ENCODE measurements around the gene RPL32.

The RPL32 gene

DNA sequence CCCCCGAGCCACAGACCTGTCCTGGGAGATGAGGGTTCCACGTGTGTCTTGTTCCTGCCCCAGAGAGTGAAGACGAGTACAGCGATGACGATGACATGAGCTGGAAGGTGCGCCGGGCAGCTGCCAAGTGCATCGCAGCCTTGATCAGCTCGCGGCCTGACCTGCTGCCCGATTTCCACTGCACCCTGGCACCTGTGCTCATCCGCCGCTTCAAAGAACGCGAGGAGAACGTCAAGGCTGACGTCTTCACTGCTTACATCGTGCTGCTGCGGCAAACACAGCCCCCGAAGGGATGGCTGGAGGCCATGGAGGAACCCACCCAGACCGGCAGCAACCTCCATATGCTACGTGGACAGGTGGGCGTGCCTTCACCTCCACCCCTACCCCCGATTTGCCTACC is 26.3 kb downstream of the RPL32 start:
- DNase-seq (ENCODE audit: low read depth): no peak
- H3K4me3 ChIP-seq (ENCODE audit: low read depth, low read length): no peak overlapping the region

- DNase-seq (ENCODE audit: low read depth): no peak
- no peak overlapping the region for H3K4me3 ChIP-seq (ENCODE audit: low read depth, low read length)
These were observed 27.4 kb downstream of the RPL32 start for GRCh38 chr3:12813967-12814366.

DNA sequence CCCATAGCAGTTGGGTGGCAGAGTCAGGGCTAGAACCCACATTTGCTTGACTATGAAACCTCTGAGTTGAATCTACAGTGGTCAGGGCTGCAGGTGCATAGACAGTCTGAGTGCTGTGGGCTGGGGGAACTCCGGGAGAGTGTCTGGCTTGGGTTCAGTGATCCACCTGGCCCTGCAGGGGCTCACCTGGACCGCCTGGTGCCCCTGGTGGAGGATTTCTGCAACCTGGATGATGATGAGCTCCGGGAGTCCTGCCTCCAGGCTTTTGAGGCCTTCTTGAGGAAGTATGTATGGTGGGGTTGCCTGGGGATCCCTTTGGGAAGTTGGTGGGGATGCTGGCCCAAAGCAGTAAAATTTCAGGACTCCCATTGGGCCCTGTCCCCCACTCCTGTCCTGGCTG is 28.6 kb downstream of the RPL32 start:
- no peak overlapping the region for H3K4me3 ChIP-seq (ENCODE audit: low read depth, low read length)
- DNase-seq (ENCODE audit: low read depth): no peak

DNA sequence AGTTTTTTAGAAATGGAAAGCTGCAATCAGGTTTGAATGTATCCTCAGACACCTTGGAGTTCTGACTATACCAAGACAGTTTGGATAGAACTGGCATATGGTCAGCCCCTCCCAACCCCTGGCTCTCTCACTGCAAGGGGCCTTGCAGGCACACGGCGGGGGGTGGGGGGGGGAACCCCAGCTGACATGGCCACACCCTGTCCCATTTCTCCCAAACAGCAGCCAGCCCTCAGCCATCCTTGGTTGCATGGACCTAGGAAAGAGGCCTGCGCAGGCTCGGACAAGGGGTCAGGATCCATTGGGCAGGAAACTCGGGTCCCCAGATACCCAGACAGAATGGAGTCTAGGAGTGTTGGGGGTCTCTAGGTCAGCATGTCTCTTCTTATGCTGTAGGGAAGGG is 30.4 kb downstream of the RPL32 start:
- H3K4me3 ChIP-seq (ENCODE audit: low read depth, low read length): no peak overlapping the region
- DNase-seq (ENCODE audit: low read depth): no peak

GRCh38 chr3:12810013-12810780 is 31.2 kb downstream of the RPL32 start:
- peak; percentile 69 for DNase-seq (ENCODE audit: low read depth)
- peak overlapping the region; percentile 54 for H3K4me3 ChIP-seq (ENCODE audit: low read depth, low read length)

DNA sequence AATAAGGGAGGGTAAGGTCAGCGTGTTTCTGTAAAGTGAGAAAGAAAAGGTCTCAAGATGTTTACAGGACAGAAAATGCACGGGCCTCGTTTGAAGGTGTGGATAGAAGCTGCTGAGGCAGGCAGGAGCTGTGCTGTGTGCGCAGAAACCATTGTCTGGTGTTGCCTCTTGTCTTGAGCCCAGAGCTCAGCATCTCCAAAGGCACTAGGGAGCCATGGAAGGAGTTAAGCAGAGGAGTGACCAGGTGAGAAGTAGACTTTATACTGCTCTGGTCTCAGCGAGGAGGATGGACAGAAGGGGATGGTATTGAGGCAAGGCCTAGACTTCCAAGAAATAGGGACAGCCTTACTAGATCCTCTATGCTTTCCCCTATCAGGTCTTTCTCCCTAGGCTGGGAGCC is 31.9 kb downstream of the RPL32 start:
- peak overlapping the region; percentile 54 for H3K4me3 ChIP-seq (ENCODE audit: low read depth, low read length)
- no peak for DNase-seq (ENCODE audit: low read depth)

DNA sequence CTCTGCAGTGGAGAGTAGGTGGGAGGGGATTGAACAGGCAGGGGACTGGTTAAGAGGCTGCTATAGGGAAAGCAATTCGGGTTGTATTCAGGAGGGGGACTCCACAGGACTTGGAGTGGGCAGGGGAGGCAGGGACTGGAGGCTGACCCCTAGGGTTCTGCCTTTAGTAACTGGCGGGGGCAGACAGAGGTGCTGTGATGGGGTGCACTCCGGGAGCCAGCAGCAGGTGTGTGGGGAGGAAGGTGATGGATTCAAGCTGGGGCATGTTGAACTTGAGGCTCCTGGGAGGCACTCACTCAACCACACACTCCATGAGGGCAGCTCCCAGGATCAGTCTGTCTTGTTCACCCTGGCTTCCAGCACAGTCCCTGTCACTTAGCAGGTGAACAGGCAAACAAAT is 32.4 kb downstream of the RPL32 start:
- DNase-seq (ENCODE audit: low read depth): no peak

DNA sequence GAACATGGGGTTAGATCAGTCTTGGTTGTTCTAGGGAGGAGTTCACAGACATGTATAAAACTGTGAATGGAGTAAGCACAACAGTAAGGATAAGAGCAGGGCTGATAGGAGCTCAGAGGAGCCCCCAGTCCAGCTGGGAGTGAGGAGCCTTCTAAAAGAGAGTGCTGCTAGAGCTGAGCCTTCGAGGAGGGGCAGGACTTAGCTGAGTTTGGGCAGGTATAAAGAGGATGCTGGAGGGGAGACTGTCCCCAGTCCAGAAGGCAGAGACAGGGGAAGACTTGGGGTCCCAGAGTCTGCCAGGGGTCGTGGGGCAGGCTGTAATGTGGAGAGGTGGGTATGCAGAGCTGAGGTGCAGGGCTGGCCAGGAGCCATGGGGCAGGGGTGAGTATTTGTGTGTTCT is 32.8 kb downstream of the RPL32 start:
- no peak overlapping the region for H3K4me3 ChIP-seq (ENCODE audit: low read depth, low read length)

More for the DNA sequence above, 32.4 kb downstream of the RPL32 start:
- no peak overlapping the region for H3K4me3 ChIP-seq (ENCODE audit: low read depth, low read length)

DNA sequence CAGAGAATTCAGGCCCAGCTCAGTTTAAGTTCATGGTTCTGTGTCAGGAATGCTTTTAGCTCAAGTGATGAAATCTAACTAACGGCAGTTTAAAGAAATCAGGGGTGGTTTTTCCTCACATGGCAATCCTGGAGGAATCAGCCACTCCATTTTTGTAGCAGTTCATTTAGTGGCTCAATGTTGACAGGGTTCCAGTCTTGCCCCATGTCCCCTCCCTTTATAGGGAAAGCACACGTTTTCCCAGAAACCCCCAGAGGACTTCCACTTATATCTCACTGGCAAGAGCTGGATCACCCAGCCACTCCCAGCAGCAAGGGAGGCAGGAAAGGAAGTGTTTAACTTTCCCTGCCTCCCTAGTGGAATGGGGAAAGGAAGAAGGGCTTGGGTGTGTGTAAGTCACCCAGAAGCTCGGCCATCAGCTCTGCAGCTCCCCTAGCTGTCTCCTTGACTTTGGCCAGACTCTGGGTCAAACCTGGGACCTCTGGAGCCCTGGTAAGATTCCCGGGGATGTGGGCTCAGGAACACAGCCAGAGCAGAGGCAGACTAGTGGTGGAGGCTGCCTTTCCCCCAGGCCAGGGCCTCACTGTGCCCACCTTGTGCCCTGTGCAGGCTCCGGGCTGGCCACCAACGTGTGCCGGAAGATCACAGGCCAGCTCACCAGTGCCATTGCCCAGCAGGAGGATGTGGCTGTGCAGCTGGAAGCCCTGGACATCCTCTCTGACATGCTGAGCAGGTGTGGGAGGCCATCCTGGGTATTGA is 33.6 kb downstream of the RPL32 start:
- no peak overlapping the region for H3K4me3 ChIP-seq (ENCODE audit: low read depth, low read length)
- DNase-seq (ENCODE audit: low read depth): no peak

More for the DNA sequence above, 32.8 kb downstream of the RPL32 start:
- no peak for DNase-seq (ENCODE audit: low read depth)

DNA sequence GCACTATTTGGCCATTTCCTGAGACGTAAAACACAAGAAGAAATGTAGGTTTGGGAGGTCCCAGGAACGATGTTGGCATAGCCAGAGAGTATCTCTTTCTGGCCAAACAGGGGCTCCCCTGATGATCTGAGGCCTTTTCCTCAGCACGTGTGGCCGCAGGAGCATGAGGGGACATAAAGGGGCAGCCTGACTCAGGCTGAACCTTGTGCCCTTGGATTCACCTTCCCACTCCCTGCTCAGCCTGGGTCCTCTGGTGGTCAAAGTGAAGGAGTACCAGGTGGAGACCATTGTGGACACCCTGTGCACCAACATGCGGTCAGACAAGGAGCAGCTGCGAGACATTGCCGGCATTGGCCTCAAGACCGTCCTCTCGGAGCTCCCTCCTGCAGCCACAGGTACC is 34.3 kb downstream of the RPL32 start:
- H3K4me3 ChIP-seq (ENCODE audit: low read depth, low read length): no peak overlapping the region
- DNase-seq (ENCODE audit: low read depth): no peak

GRCh38 chr3:12803371-12803770 is 38.0 kb downstream of the RPL32 start:
- no peak for DNase-seq (ENCODE audit: low read depth)
- H3K4me3 ChIP-seq (ENCODE audit: low read depth, low read length): no peak overlapping the region

- no peak overlapping the region for H3K4me3 ChIP-seq (ENCODE audit: low read depth, low read length)
- DNase-seq (ENCODE audit: low read depth): no peak
These were observed 41.6 kb downstream of the RPL32 start for GRCh38 chr3:12799525-12800440.

DNA sequence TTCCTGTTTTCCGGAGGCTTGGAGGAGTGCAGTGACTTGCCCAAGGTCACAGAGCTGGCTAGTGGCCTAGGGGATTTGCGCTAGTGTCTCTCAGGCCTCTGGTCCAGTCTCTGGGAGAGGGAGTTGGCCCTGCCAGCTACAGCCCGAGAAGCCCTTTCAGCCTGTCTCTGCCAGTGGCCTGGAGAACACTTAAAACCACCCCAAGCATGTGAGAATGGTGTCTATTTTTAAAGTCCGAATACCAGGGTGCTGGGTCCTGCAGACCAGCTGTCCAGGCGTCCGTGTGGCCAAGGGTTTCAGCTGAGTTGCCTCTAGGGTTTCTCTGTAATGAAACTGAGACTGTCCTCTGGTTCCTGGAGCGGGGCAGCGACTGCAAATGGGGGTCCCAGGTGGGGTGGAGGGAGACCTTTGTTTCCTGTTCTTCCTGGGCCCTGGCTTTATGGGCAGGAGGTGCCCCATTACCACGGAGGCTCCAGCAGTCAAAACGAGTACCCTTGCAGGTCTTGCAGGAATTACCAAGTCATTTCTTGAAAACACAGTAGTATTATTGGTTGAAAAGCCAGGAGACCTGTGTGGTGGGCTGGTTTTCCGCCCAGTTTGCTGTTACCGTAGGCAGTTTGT is 42.7 kb downstream of the RPL32 start:
- H3K4me3 ChIP-seq (ENCODE audit: low read depth, low read length): no peak overlapping the region

GRCh38 chr3:12797892-12798558 is 43.3 kb downstream of the RPL32 start:
- DNase-seq (ENCODE audit: low read depth): no peak
- no peak overlapping the region for H3K4me3 ChIP-seq (ENCODE audit: low read depth, low read length)

More for the DNA sequence above, 42.7 kb downstream of the RPL32 start:
- DNase-seq (ENCODE audit: low read depth): no peak

GRCh38 chr3:12797124-12797891 is 44.1 kb downstream of the RPL32 start:
- peak overlapping the region; percentile 58 for H3K4me3 ChIP-seq (ENCODE audit: low read depth, low read length)
- DNase-seq (ENCODE audit: low read depth): no peak

GRCh38 chr3:12796171-12797123 is 44.9 kb downstream of the RPL32 start, which contains the start of gene CAND2:
Gene CAND2 (plus strand): TSS chr3:12796680. CDS start chr3:12796721, 41 bp downstream.
- no peak for DNase-seq (ENCODE audit: low read depth)
- H3K4me3 ChIP-seq (ENCODE audit: low read depth, low read length): peak within 1 kb of the TSS; percentile 58

DNA sequence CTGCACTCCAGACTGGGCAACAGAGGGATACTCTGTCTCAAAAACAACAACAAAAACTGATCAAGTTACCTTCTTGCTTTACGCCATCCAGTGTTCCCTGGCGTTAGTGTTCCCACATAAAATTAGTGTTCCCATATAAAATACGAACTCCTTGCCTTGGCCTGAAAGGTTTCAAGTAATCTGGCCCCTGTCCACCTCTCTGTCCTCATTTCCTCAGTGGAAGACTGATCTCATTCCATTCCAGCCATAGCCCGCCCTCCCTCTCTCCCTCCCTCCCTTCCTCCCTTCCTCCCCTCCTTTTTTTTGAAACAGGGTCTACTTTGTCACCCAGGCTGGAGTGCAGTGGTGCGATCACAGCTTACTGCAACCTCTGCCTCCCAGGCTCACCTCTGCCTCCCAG is 47.7 kb downstream of the RPL32 start:
- no peak overlapping the region for H3K4me3 ChIP-seq (ENCODE audit: low read depth, low read length)
- DNase-seq (ENCODE audit: low read depth): no peak

Data from skeletal muscle cell (primary cell).